SKM-1 (cell line): ENCODE data around the gene ANXA1.

Source experiments
- DNase-seq: peaks from one replicate; lab custom pipeline; 2025; ENCODE audit not compliant: unreplicated experiment; lab: John Stamatoyannopoulos, UW

Gene ANXA1

DNA sequence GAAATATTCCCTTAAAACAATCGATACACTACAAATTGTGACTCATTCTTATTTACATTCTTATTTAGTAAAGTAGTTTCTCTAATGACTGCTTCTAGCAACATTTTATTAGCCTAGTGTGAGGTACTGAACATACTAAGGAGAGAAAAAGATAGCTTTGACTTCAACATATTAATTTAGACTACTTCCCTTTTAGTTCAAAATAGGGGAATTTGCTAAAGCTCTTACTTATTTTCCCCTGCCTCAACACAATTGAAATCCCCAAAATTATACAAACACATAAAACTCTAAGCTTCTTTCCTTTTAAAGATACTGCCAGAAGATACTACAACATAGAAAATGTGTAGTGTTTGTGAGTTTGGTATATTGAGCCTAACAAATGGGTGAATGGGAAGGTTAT, 55.2 kb downstream of the ANXA1 start:
- no peak for DNase-seq

DNA sequence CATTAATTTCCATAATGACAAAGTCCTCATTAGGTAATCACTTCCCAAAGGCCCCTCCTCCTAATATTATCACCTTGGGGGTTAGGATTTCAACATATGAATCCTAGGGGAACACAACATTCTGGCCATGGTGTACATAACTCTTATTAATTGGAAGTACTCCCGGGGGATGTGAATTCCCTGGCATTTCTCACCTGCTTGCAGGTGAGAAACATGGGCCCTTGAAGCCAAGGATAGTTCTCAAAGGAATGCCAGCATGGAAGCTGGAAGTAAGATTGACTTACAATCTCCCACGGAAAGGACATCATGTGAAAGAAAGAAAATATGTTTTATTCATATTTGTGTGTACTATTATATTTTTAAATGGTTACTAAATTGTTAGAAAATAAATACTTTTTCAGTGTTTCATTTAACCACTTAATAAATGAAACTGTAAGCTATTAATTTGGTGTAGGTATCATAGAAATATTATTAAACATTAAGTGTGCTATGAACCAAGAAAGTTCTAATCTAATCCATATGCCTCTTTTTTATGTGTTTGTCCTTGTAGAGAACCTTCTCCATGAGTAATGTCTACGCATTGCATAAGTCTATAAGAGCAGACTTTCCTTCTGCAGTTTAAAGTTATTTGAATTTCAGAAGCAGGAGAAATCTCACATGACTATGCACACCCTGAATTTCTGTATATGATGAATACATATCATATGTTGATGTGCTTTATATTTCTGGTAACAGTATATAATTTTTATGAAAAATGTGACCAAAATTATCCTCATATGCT, 59.4 kb downstream of the ANXA1 start:
- DNase-seq, result no peak

- no peak for DNase-seq
Measured at GRCh38 chr9:73213300-73213699, 61.6 kb downstream of the ANXA1 start.

DNA sequence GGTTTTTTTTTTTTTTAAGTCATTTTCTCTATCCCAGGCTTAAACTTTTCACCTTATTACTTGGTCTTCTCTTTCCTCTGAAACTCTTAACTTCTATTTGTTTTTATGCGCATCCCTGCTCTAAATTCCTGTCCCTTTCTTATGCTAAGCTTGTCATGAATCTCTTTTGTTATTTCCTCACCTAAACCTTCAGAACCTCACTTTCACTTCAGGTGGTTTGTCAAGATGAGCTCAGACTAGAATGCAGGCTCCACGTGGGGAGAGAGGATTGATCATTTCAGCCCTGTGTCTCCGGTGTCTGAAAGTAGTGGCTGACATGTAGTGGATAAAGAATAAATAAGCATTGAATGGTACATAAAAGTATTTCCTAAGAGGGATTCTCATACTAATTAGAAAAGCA, 63.6 kb downstream of the ANXA1 start:
- DNase-seq, result no peak

DNA sequence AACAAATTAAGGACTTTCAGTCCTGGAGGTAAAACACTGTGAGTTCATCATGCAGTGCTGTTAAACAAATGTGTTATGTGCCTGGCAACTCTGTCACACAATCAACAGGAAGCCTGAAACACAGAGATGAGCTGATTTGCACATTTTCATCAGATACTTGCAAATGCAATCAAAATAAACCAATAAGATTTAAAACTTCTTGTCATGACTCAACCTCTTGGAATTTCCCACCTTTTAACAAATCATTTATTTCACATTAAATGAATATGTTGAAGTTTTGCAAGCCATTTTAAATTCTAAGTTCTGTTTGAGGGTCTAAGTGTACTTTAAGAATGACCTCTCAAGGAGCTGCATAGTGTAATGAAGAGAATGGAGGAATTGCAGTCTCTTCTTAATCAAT, 64.4 kb downstream of the ANXA1 start:
- no peak for DNase-seq
